Measurements from ENCODE around the gene DLGAP1. TPM values are rescaled to one million over a fixed set of nuclear protein-coding genes. Genes with fewer than 3 reads are reported as not detected.
"Not testable (repeated sequence)": the region's sequence is repeated elsewhere in the genome, so short reads cannot be mapped to it uniquely, and the experiment has no call there.

DLGAP1 gene
- total RNA-seq, 1 donor from 2014 or later: not detected

- ATAC-seq (no peak), DNase-seq (ENCODE audit: missing footprints) (no peak)
- intact Hi-C loops (cut with DNase I): no loop called here
These were observed 144.0 kb downstream of the DLGAP1 start for GRCh38 chr18:4311136-4311535.

- no peak for ATAC-seq
- intact Hi-C loops (cut with DNase I): no loop called here
- no peak for DNase-seq (ENCODE audit: missing footprints)
These were observed 145.9 kb downstream of the DLGAP1 start for GRCh38 chr18:4309227-4309626.

- DNase-seq (ENCODE audit: missing footprints) (no peak), ATAC-seq (no peak)
- intact Hi-C loops (cut with DNase I): no loop called here
These were observed 146.5 kb downstream of the DLGAP1 start for GRCh38 chr18:4308576-4308975.

- intact Hi-C loops (cut with DNase I): no loop called here
- no peak for ATAC-seq
- no peak for DNase-seq (ENCODE audit: missing footprints)
These were observed 155.7 kb downstream of the DLGAP1 start for GRCh38 chr18:4299395-4299794.

- DNase-seq (ENCODE audit: missing footprints) (no peak), ATAC-seq (no peak)
- intact Hi-C loops (cut with DNase I): no loop called here
These were observed 161.8 kb downstream of the DLGAP1 start for GRCh38 chr18:4293337-4293736.

GRCh38 chr18:4292696-4293095, 162.4 kb downstream of the DLGAP1 start:
- ATAC-seq: no peak
- intact Hi-C loops (cut with DNase I): no loop called here
- DNase-seq (ENCODE audit: missing footprints): no peak

- DNase-seq (ENCODE audit: missing footprints); intact Hi-C loops (cut with DNase I); ATAC-seq: not testable (repeated sequence)
These were observed 167.8 kb downstream of the DLGAP1 start for GRCh38 chr18:4287340-4287739.

GRCh38 chr18:4286256-4286655, 168.9 kb downstream of the DLGAP1 start:
- DNase-seq (ENCODE audit: missing footprints) (no peak), ATAC-seq (no peak)
- intact Hi-C loops (cut with DNase I): no loop called here

GRCh38 chr18:4285525-4285924, 169.6 kb downstream of the DLGAP1 start:
- intact Hi-C loops (cut with DNase I): no loop called here
- DNase-seq (ENCODE audit: missing footprints): no peak
- no peak for ATAC-seq

- intact Hi-C loops (cut with DNase I): no loop called here
- DNase-seq (ENCODE audit: missing footprints): no peak
- ATAC-seq: no peak
These were observed 170.6 kb downstream of the DLGAP1 start for GRCh38 chr18:4284528-4284927.

- ATAC-seq: no peak
- intact Hi-C loops (cut with DNase I): no loop called here
- DNase-seq (ENCODE audit: missing footprints): no peak
These were observed 171.3 kb downstream of the DLGAP1 start for GRCh38 chr18:4283746-4284291.

- DNase-seq (ENCODE audit: missing footprints) (no peak), ATAC-seq (no peak)
- intact Hi-C loops (cut with DNase I): no loop called here
These were observed 172.2 kb downstream of the DLGAP1 start for GRCh38 chr18:4282954-4283353.

GRCh38 chr18:4276953-4277585, 178.0 kb downstream of the DLGAP1 start:
- intact Hi-C loops (cut with DNase I): no loop called here
- ATAC-seq (no peak), DNase-seq (ENCODE audit: missing footprints) (no peak)

GRCh38 chr18:4271952-4272351, 183.2 kb downstream of the DLGAP1 start:
- no peak for DNase-seq (ENCODE audit: missing footprints)
- no peak for ATAC-seq
- intact Hi-C loops (cut with DNase I): no loop called here

- ATAC-seq (no peak), DNase-seq (ENCODE audit: missing footprints) (no peak)
- intact Hi-C loops (cut with DNase I): no loop called here
These were observed 184.1 kb downstream of the DLGAP1 start for GRCh38 chr18:4270988-4271387.

GRCh38 chr18:4270016-4270415, 185.1 kb downstream of the DLGAP1 start:
- ATAC-seq (no peak), DNase-seq (ENCODE audit: missing footprints) (no peak)
- intact Hi-C loops (cut with DNase I): no loop called here

GRCh38 chr18:4267641-4268040, 187.5 kb downstream of the DLGAP1 start:
- no peak for DNase-seq (ENCODE audit: missing footprints)
- ATAC-seq: no peak
- intact Hi-C loops (cut with DNase I): no loop called here

- ATAC-seq (no peak), DNase-seq (ENCODE audit: missing footprints) (no peak)
- intact Hi-C loops (cut with DNase I): no loop called here
These were observed 190.7 kb downstream of the DLGAP1 start for GRCh38 chr18:4264347-4264791.

- ATAC-seq (no peak), DNase-seq (ENCODE audit: missing footprints) (no peak)
- intact Hi-C loops (cut with DNase I): no loop called here
These were observed 195.0 kb downstream of the DLGAP1 start for GRCh38 chr18:4260107-4260506.

- intact Hi-C loops (cut with DNase I): no loop called here
- DNase-seq (ENCODE audit: missing footprints) (no peak), ATAC-seq (no peak)
These were observed 198.2 kb downstream of the DLGAP1 start for GRCh38 chr18:4256766-4257417.
